H9 (cell line): ENCODE data around the gene ASTN2. TPM values are rescaled to one million over a fixed set of nuclear protein-coding genes. Genes with fewer than 3 reads are reported as not detected.

Source experiments
- DNase-seq: peaks from one replicate; pipeline ENCODE4 v3.0.0-alpha.2; 2017
- H2AFZ ChIP-seq: one replicate; pipeline ENCODE4 v1.6.1; 2013; ENCODE audit warnings: mild to moderate bottlenecking, low read length, control low read depth, moderate library complexity
- H2AK5ac ChIP-seq: 2 replicates; pipeline ENCODE4 v1.6.1; 2013; ENCODE audit warnings: low read length, control low read depth, mixed read lengths; ENCODE audit not compliant: insufficient read length
- H2BK120ac ChIP-seq: one replicate; pipeline ENCODE4 v1.6.1; 2013; ENCODE audit warnings: low read depth, mild to moderate bottlenecking, low read length, control low read depth, inconsistent platforms; ENCODE audit not compliant: poor library complexity, severe bottlenecking
- H2BK12ac ChIP-seq: 2 replicates; pipeline ENCODE4 v1.6.1; 2013; ENCODE audit warnings: low read length, control low read depth, mixed read lengths, low read depth; ENCODE audit not compliant: insufficient read length
- H2BK15ac ChIP-seq: 2 replicates; pipeline ENCODE4 v1.6.1; 2013; ENCODE audit warnings: low read depth, low read length, control low read depth
- H2BK20ac ChIP-seq: one replicate; pipeline ENCODE4 v1.6.1; 2013; ENCODE audit warnings: low read depth, mild to moderate bottlenecking, low read length, control low read depth, inconsistent platforms; ENCODE audit not compliant: poor library complexity, severe bottlenecking
- H2BK5ac ChIP-seq: 2 replicates; pipeline ENCODE4 v1.6.1; 2013; ENCODE audit warnings: low read length, control low read depth, mixed read lengths; ENCODE audit not compliant: insufficient read length
- H3K14ac ChIP-seq: 2 replicates; pipeline ENCODE4 v1.6.1; 2013; ENCODE audit warnings: low read length, control low read depth; ENCODE audit not compliant: insufficient read depth
- H3K18ac ChIP-seq: 2 replicates; pipeline ENCODE4 v1.6.1; 2013; ENCODE audit warnings: low read depth, mild to moderate bottlenecking, mixed read lengths, low read length, control low read depth; ENCODE audit not compliant: insufficient read length
- H3K23ac ChIP-seq: 2 replicates; pipeline ENCODE4 v1.6.1; 2013; ENCODE audit warnings: low read length, control low read depth, mixed read lengths, low read depth; ENCODE audit not compliant: insufficient read length
- H3K23me2 ChIP-seq: 2 replicates; pipeline ENCODE4 v1.6.1; 2013; ENCODE audit warnings: low read depth, mild to moderate bottlenecking, mixed read lengths, low read length, control low read depth; ENCODE audit not compliant: insufficient read length, poor library complexity, severe bottlenecking
- H3K27ac ChIP-seq: 2 replicates; pipeline ENCODE4 v1.5.1; 2013; ENCODE audit warnings: low read length, control low read depth, mixed read lengths, low read depth; ENCODE audit not compliant: insufficient read length
- H3K27me3 ChIP-seq: 2 replicates; pipeline ENCODE4 v1.6.1; 2013; ENCODE audit warnings: low read length, control low read depth, inconsistent platforms; ENCODE audit not compliant: insufficient read depth
- H3K4ac ChIP-seq: 2 replicates; pipeline ENCODE4 v1.6.1; 2013; ENCODE audit warnings: low read depth, mild to moderate bottlenecking, control low read depth, inconsistent platforms, low read length, moderate library complexity
- H3K4me1 ChIP-seq: 2 replicates; pipeline ENCODE4 v1.6.1; 2013; ENCODE audit warnings: low read length, control low read depth, inconsistent platforms; ENCODE audit not compliant: insufficient read depth
- H3K4me2 ChIP-seq: 2 replicates; pipeline ENCODE4 v1.6.1; 2013; ENCODE audit warnings: low read length, control low read depth, mixed read lengths; ENCODE audit not compliant: insufficient read length, insufficient read depth
- H3K56ac ChIP-seq: 2 replicates; pipeline ENCODE4 v1.6.1; 2013; ENCODE audit warnings: low read depth, mild to moderate bottlenecking, mixed read lengths, low read length, control low read depth; ENCODE audit not compliant: insufficient read length
- H3K79me1 ChIP-seq: 2 replicates; pipeline ENCODE4 v1.6.1; 2013; ENCODE audit warnings: low read depth, mild to moderate bottlenecking, moderate library complexity, low read length, control low read depth, inconsistent platforms; ENCODE audit not compliant: insufficient read depth, poor library complexity, severe bottlenecking
- H3K79me2 ChIP-seq: 2 replicates; pipeline ENCODE4 v1.6.1; 2013; ENCODE audit warnings: low read length, control low read depth, inconsistent platforms; ENCODE audit not compliant: insufficient read depth
- H3K9ac ChIP-seq: 2 replicates; pipeline ENCODE4 v1.6.1; 2013; ENCODE audit warnings: low read length, control low read depth, mixed read lengths; ENCODE audit not compliant: insufficient read length; ENCODE audit errors: extremely low read depth
- H3K9me3 ChIP-seq: one replicate; pipeline ENCODE4 v1.6.1; 2013; ENCODE audit warnings: low read depth, low read length, inconsistent platforms; ENCODE audit not compliant: control insufficient read depth
- H3T11ph ChIP-seq: one replicate; pipeline ENCODE4 v1.6.1; 2013; ENCODE audit warnings: mild to moderate bottlenecking, low read length, control low read depth, inconsistent platforms
- H4K20me1 ChIP-seq: one replicate; pipeline ENCODE4 v1.6.1; 2013; ENCODE audit not compliant: control insufficient read depth, insufficient read length, insufficient read depth
- H4K5ac ChIP-seq: 2 replicates; pipeline ENCODE4 v1.6.1; 2013; ENCODE audit warnings: low read depth, mild to moderate bottlenecking, mixed read lengths, low read length, control low read depth; ENCODE audit not compliant: insufficient read length
- H4K8ac ChIP-seq: replicated peaks from 2 replicates; pipeline ENCODE4 v1.6.1; 2013; ENCODE audit warnings: low read length, control low read depth, mixed read lengths, low read depth; ENCODE audit not compliant: insufficient read length
- H4K91ac ChIP-seq: 2 replicates; pipeline ENCODE4 v1.6.1; 2013; ENCODE audit warnings: low read depth, mild to moderate bottlenecking, moderate library complexity, mixed read lengths, low read length, control low read depth; ENCODE audit not compliant: insufficient read length
- H3K27ac Mint-ChIP-seq, 3 experiments: 2 replicates in 2 of 3; 3 replicates in 1 of 3; pipeline ENCODE4 v1.8.0; 2020 to 2021; ENCODE audit warnings: mixed read lengths in 3 of 3, mild to moderate bottlenecking in 1 of 3, moderate library complexity in 1 of 3
- H3K27me3 Mint-ChIP-seq: 2 replicates; pipeline ENCODE4 v1.8.0; 2021; ENCODE audit warnings: low read depth, mild to moderate bottlenecking, moderate library complexity, mixed read lengths
- H3K36me3 Mint-ChIP-seq, 3 experiments: 2 replicates in 2 of 3; 3 replicates in 1 of 3; pipeline ENCODE4 v1.8.0; 2020 to 2021; ENCODE audit warnings: low read depth in 3 of 3, mixed read lengths in 3 of 3; ENCODE audit not compliant: insufficient read depth in 1 of 3
- H3K4me1 Mint-ChIP-seq, 2 experiments: 2 replicates each; pipeline ENCODE4 v1.8.0; 2020; ENCODE audit warnings: mixed read lengths in 2 of 2
- H3K4me3 Mint-ChIP-seq, 2 experiments: 2 replicates in 1 of 2; 3 replicates in 1 of 2; pipeline ENCODE4 v1.8.0; 2020 to 2021; ENCODE audit warnings: mild to moderate bottlenecking in 2 of 2, mixed read lengths in 2 of 2, moderate library complexity in 1 of 2
- H3K9me3 Mint-ChIP-seq, 2 experiments: 2 replicates in 1 of 2; 3 replicates in 1 of 2; pipeline ENCODE4 v1.8.0; 2020; ENCODE audit warnings: mild to moderate bottlenecking in 2 of 2, mixed read lengths in 2 of 2, moderate library complexity in 1 of 2
- WGBS: extraction: QIAGEN DNeasy Blood & Tissue Kit; methylation state at CpG from one replicate; pipeline ENCODE4 v1.1.7; 2013; ENCODE audit warnings: missing lambda C conversion rate, low lambda C conversion rate, mixed read lengths; ENCODE audit not compliant: insufficient read length; ENCODE audit errors: extremely low coverage; 5-methylcytosine and 5-hydroxymethylcytosine counted together
- total RNA-seq: library from RNA; stranded (reverse); gene quantifications from 2 replicates; pipeline ENCODE4 v1.2.1, GENCODE V29; 2021
- TF ChIP-seq, protein P1 (sequence below): fragments of 200-600 bp; sonication (generic); conservative IDR thresholded peaks from 3 replicates; pipeline ENCODE4 v1.8.0; 2021; ENCODE audit warnings: antibody characterized with exemption, mild to moderate bottlenecking

The ASTN2 gene
- total RNA-seq, 1 experiment from 2014 or later = 9.7 TPM

DNA sequence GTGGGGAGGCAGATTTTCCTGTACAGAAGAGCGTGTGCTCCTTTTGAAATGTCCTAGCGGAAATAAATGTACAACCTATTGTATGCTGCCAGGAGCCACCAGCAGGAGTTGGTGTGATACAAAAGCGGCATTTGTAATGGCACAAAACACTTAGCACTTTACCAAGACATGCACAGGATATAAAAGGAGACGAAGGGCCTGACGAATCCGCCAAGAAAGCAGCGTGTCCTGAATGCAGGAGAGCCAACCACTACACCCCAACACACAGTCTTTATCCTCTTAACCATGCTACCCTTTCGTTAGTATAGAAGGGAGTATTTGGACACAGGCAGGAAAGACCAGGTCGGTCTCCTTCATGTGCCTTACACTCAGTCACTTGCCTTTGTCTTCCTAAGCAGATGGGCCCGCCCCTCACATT, 509.7 kb downstream of the ASTN2 start:
- DNase-seq = peak; percentile 34
- no peak overlapping the region for H2BK15ac ChIP-seq
- H4K20me1 ChIP-seq = no peaks in the 10 kb centered on the region
- H3K23ac ChIP-seq = no peak overlapping the region
- H3K56ac ChIP-seq = no peak overlapping the region
- no peak overlapping the region for H4K5ac ChIP-seq
- H3K4ac ChIP-seq = no peak overlapping the region
- H2BK5ac ChIP-seq = no peak overlapping the region
- TF ChIP-seq, protein P1, sequence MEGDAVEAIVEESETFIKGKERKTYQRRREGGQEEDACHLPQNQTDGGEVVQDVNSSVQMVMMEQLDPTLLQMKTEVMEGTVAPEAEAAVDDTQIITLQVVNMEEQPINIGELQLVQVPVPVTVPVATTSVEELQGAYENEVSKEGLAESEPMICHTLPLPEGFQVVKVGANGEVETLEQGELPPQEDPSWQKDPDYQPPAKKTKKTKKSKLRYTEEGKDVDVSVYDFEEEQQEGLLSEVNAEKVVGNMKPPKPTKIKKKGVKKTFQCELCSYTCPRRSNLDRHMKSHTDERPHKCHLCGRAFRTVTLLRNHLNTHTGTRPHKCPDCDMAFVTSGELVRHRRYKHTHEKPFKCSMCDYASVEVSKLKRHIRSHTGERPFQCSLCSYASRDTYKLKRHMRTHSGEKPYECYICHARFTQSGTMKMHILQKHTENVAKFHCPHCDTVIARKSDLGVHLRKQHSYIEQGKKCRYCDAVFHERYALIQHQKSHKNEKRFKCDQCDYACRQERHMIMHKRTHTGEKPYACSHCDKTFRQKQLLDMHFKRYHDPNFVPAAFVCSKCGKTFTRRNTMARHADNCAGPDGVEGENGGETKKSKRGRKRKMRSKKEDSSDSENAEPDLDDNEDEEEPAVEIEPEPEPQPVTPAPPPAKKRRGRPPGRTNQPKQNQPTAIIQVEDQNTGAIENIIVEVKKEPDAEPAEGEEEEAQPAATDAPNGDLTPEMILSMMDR = no peak
- H2BK20ac ChIP-seq = no peak overlapping the region
- H3K4me1 ChIP-seq = no peaks in the 10 kb centered on the region; the same call in 1 of the 2 replicates
- Mint-ChIP-seq H3K4me1 (peaks cover 14 to 21% of the 10 kb centered on the region in 2 experiments), H3K9me3 (peaks cover 2% of the 10 kb centered on the region in 2 experiments; a peak in 3 of 5 replicates), H3K36me3 (peaks cover 0 to 3% (median 2%) of the 10 kb centered on the region in 3 experiments; a peak in 3 of 7 replicates), H3K27me3 (no peaks in the 10 kb centered on the region), H3K27ac (no peak overlapping the region), H3K4me3 (no peak overlapping the region)
- H2AK5ac ChIP-seq = no peak overlapping the region
- H3K9me3 ChIP-seq = no peaks in the 10 kb centered on the region
- no peak overlapping the region for H3K18ac ChIP-seq
- H3K79me2 ChIP-seq = no peaks in the 10 kb centered on the region
- no peak overlapping the region for H4K91ac ChIP-seq
- no peak overlapping the region for H2AFZ ChIP-seq
- no peak overlapping the region for H2BK120ac ChIP-seq
- no peaks in the 10 kb centered on the region for H3K23me2 ChIP-seq
- no peak overlapping the region for H3K14ac ChIP-seq
- WGBS = no CpG with 5 or more reads among the region's 10 CpGs
- no peak overlapping the region for H4K8ac ChIP-seq
- H3K27ac ChIP-seq = no peak overlapping the region
- no peak overlapping the region for H3T11ph ChIP-seq
- H3K79me1 ChIP-seq = no peaks in the 10 kb centered on the region
- H3K27me3 ChIP-seq = no peaks in the 10 kb centered on the region; the same call in 1 of the 2 replicates
- H2BK12ac ChIP-seq = no peak overlapping the region
- no peak overlapping the region for H3K9ac ChIP-seq
- no peak overlapping the region for H3K4me2 ChIP-seq
